GM23338 (cell line): ENCODE results near the gene MSH3. TPM values are rescaled to one million over a fixed set of nuclear protein-coding genes. Genes with fewer than 3 reads are reported as not detected.

Experiments used
- ATAC-seq: fragments of 200-7000 bp; cut with Tn5 transposase; 3 replicates; pipeline ENCODE4 v1.9.1; 2020
- DNase-seq: peaks from one replicate; pipeline ENCODE4 v3.0.0-alpha.2; 2015; ENCODE audit warnings: low spot score
- H2AFZ ChIP-seq: fragments of 200-600 bp; sonication (generic); 2 replicates; pipeline ENCODE4 v1.8.0; 2016; ENCODE audit warnings: antibody characterized with exemption, mild to moderate bottlenecking, moderate library complexity
- H3F3A ChIP-seq: fragments of 200-600 bp; sonication (generic); replicated peaks from 2 replicates; pipeline ENCODE4 v1.8.0; 2017; ENCODE audit warnings: antibody characterized with exemption, mixed run types, low read depth
- H3K27ac ChIP-seq: fragments of 200-600 bp; sonication (generic); 2 replicates; pipeline ENCODE4 v1.6.1; 2016; ENCODE audit warnings: low read depth
- H3K27me3 ChIP-seq: fragments of 200-600 bp; sonication (generic); 2 replicates; pipeline ENCODE4 v1.8.0; 2016; ENCODE audit warnings: mild to moderate bottlenecking, mixed run types, moderate library complexity; ENCODE audit not compliant: insufficient read depth
- H3K36me3 ChIP-seq: fragments of 200-600 bp; sonication (generic); 2 replicates; pipeline ENCODE4 v1.8.0; 2016; ENCODE audit warnings: mild to moderate bottlenecking; ENCODE audit not compliant: insufficient read depth
- H3K4me1 ChIP-seq: fragments of 200-600 bp; sonication (generic); 2 replicates; pipeline ENCODE4 v1.8.0; 2016; ENCODE audit warnings: mild to moderate bottlenecking, moderate library complexity; ENCODE audit not compliant: insufficient read depth
- H3K4me2 ChIP-seq: fragments of 200-600 bp; sonication (generic); 2 replicates; pipeline ENCODE4 v1.7.1; 2017; ENCODE audit warnings: mixed run types
- H3K4me3 ChIP-seq: fragments of 200-600 bp; sonication (generic); 2 replicates; pipeline ENCODE4 v1.6.1; 2016; ENCODE audit warnings: mixed run types
- H3K79me2 ChIP-seq: fragments of 200-600 bp; sonication (generic); replicated peaks from 2 replicates; pipeline ENCODE4 v1.8.0; 2017; ENCODE audit warnings: mild to moderate bottlenecking; ENCODE audit not compliant: insufficient read depth
- H3K9me2 ChIP-seq: fragments of 200-600 bp; sonication (generic); 2 replicates; pipeline ENCODE4 v1.8.0; 2017; ENCODE audit not compliant: insufficient read depth
- H4K20me1 ChIP-seq: fragments of 200-600 bp; sonication (generic); replicated peaks from 2 replicates; pipeline ENCODE4 v1.8.0; 2017; ENCODE audit warnings: mild to moderate bottlenecking; ENCODE audit not compliant: insufficient read depth
- H3K27ac Mint-ChIP-seq: 2 replicates; pipeline ENCODE4 v1.8.0; 2020; ENCODE audit warnings: inconsistent platforms, mild to moderate bottlenecking, moderate library complexity, mixed read lengths
- H3K27me3 Mint-ChIP-seq: 3 replicates; pipeline ENCODE4 v1.8.0; 2022; ENCODE audit warnings: low read depth, mild to moderate bottlenecking, moderate library complexity, mixed read lengths, inconsistent platforms; ENCODE audit not compliant: insufficient read depth, poor library complexity
- H3K36me3 Mint-ChIP-seq: 3 replicates; pipeline ENCODE4 v1.8.0; 2021; ENCODE audit warnings: low read depth, mild to moderate bottlenecking, inconsistent platforms, moderate library complexity, mixed read lengths
- H3K4me1 Mint-ChIP-seq: 3 replicates; pipeline ENCODE4 v1.8.0; 2020; ENCODE audit warnings: mild to moderate bottlenecking, inconsistent platforms, mixed read lengths
- H3K4me3 Mint-ChIP-seq: 3 replicates; pipeline ENCODE4 v1.8.0; 2021; ENCODE audit warnings: moderate library complexity, mild to moderate bottlenecking, inconsistent platforms, mixed read lengths
- H3K9me3 Mint-ChIP-seq: 3 replicates; pipeline ENCODE4 v1.8.0; 2020; ENCODE audit warnings: moderate library complexity, mild to moderate bottlenecking, inconsistent platforms, mixed read lengths
- CREB1 ChIP-seq: fragments of 250-450 bp; sonication (Bioruptor Pico); IDR thresholded peaks from 2 replicates; pipeline ENCODE4 v1.5.0; 2020; ENCODE audit warnings: low read depth, mild to moderate bottlenecking, moderate library complexity
- EZH2phosphoT487 ChIP-seq: fragments of 200-600 bp; sonication (generic); IDR thresholded peaks from one replicate; pipeline ENCODE4 v1.8.1; 2018; ENCODE audit warnings: antibody characterized with exemption; ENCODE audit not compliant: unreplicated experiment
- JUNB ChIP-seq: IDR thresholded peaks from one replicate; pipeline ENCODE4 v1.6.1; 2016; ENCODE audit warnings: antibody characterized with exemption; ENCODE audit not compliant: unreplicated experiment
- NANOG ChIP-seq: IDR thresholded peaks from 2 replicates; pipeline ENCODE4 v1.6.1; 2016; ENCODE audit warnings: antibody characterized with exemption, borderline replicate concordance
- POLR2AphosphoS5 ChIP-seq: IDR thresholded peaks from 2 replicates; pipeline ENCODE4 v1.6.1; 2016; ENCODE audit warnings: antibody characterized with exemption, low read depth
- STAT1 ChIP-seq: IDR thresholded peaks from one replicate; pipeline ENCODE4 v1.6.1; 2016; ENCODE audit warnings: antibody characterized with exemption; ENCODE audit not compliant: unreplicated experiment
- ZNF331 ChIP-seq: fragments of 250-450 bp; sonication (Bioruptor Pico); IDR thresholded peaks from 2 replicates; pipeline ENCODE4 v1.5.0; 2020; ENCODE audit warnings: low read depth, mild to moderate bottlenecking, moderate library complexity
- polyA plus RNA-seq: library from polyadenylated mRNA; unstranded; fragments of >200 nt; fragmentation: Nextera tagmentation; extraction: Ambion mirVana; gene quantifications from 2 replicates; pipeline ENCODE4 v1.2.1, GENCODE V29; 2016
- total RNA-seq: library from RNA; depleted of rRNA; stranded (reverse); fragments of >200 nt; shearing (Covaris generic); gene quantifications from 2 replicates; pipeline ENCODE4 v1.2.3, GENCODE V29; 2014
- TF ChIP-seq, protein P1 (sequence below): IDR thresholded peaks from one replicate; pipeline ENCODE4 v1.6.1; 2018; ENCODE audit warnings: antibody characterized with exemption; ENCODE audit not compliant: unreplicated experiment
- TF ChIP-seq, protein P2 (sequence below), 2 experiments: fragments of 200-600 bp in 1 of 2; sonication (generic) in 1 of 2; conservative IDR thresholded peaks; 2 replicates each; pipeline versions ENCODE4 v1.5.1 to v1.6.1; 2016 to 2017; ENCODE audit warnings: antibody characterized with exemption in 2 of 2, low read depth in 2 of 2, mild to moderate bottlenecking in 2 of 2, moderate library complexity in 1 of 2
- TF ChIP-seq, protein P3 (sequence below): IDR thresholded peaks from 2 replicates; pipeline ENCODE4 v1.6.1; 2016; ENCODE audit warnings: antibody characterized with exemption

The MSH3 gene
- total and polyA plus RNA-seq, 2 experiments from 2014 or later, result 13.3 to 16.6 TPM

DNA sequence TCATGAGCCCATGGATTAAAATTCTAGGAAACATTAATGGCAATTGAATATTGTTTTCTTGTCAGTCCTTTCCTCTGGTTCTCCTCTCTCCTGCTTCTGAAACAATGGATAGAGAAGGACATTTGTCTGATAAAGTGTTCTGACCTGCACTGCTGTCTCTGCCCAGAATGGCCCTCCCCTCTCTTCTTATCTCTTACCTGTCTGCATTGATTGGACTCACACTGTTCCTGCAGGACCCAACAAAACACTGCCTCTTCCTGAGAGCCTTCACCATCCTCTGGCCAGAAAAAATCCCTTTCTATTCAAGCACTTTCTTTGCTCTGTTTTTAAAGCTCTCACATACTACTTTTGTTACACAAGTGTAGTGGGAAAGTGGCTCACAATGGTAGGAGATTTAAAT lies 144.2 kb downstream of the MSH3 start (continued):
- TF ChIP-seq ZNF331 (CRISPR knock-in tag) (no peak), CREB1 (CRISPR knock-in tag) (no peak), STAT1 (no peak), NANOG (no peak), JUNB (no peak), POLR2AphosphoS5 (no peak), EZH2phosphoT487 (no peak)
- TF ChIP-seq, protein P1, sequence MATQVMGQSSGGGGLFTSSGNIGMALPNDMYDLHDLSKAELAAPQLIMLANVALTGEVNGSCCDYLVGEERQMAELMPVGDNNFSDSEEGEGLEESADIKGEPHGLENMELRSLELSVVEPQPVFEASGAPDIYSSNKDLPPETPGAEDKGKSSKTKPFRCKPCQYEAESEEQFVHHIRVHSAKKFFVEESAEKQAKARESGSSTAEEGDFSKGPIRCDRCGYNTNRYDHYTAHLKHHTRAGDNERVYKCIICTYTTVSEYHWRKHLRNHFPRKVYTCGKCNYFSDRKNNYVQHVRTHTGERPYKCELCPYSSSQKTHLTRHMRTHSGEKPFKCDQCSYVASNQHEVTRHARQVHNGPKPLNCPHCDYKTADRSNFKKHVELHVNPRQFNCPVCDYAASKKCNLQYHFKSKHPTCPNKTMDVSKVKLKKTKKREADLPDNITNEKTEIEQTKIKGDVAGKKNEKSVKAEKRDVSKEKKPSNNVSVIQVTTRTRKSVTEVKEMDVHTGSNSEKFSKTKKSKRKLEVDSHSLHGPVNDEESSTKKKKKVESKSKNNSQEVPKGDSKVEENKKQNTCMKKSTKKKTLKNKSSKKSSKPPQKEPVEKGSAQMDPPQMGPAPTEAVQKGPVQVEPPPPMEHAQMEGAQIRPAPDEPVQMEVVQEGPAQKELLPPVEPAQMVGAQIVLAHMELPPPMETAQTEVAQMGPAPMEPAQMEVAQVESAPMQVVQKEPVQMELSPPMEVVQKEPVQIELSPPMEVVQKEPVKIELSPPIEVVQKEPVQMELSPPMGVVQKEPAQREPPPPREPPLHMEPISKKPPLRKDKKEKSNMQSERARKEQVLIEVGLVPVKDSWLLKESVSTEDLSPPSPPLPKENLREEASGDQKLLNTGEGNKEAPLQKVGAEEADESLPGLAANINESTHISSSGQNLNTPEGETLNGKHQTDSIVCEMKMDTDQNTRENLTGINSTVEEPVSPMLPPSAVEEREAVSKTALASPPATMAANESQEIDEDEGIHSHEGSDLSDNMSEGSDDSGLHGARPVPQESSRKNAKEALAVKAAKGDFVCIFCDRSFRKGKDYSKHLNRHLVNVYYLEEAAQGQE, result no peak
- TF ChIP-seq, protein P2, sequence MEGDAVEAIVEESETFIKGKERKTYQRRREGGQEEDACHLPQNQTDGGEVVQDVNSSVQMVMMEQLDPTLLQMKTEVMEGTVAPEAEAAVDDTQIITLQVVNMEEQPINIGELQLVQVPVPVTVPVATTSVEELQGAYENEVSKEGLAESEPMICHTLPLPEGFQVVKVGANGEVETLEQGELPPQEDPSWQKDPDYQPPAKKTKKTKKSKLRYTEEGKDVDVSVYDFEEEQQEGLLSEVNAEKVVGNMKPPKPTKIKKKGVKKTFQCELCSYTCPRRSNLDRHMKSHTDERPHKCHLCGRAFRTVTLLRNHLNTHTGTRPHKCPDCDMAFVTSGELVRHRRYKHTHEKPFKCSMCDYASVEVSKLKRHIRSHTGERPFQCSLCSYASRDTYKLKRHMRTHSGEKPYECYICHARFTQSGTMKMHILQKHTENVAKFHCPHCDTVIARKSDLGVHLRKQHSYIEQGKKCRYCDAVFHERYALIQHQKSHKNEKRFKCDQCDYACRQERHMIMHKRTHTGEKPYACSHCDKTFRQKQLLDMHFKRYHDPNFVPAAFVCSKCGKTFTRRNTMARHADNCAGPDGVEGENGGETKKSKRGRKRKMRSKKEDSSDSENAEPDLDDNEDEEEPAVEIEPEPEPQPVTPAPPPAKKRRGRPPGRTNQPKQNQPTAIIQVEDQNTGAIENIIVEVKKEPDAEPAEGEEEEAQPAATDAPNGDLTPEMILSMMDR (conservative IDR thresholded peaks at IDR 0.05; ENCODE audit: low read depth in 2 of 2), result no peak

DNA sequence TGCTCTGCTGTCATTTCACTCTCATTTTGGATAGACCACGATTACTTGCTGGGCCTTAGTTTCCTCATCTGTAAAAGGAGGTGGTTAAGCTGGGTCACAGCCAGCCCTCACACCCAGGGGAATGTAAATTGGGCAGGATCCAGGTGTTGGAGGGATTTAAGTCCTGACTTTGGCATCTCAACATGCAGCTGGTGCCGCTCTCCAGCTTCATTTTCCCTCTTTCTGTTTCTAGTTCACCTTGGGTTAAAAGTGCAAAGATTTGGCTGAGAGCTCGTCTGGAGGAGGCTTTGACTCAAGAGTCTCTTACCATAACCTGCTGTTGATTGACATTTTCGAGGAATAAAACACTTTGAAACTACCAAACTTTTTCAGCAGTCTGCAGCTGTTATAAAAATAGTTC lies 144.6 kb downstream of the MSH3 start:
- Histone ChIP-seq H3K27ac (no peak overlapping the region; the same call in 1 of the 2 replicates), H3K27me3 (no peaks in the 10 kb centered on the region), H2AFZ (no peak overlapping the region), H3K79me2 (no peaks in the 10 kb centered on the region), H3K4me2 (no peak overlapping the region), H3K36me3 (no peaks in the 10 kb centered on the region), H3K9me2 (no peaks in the 10 kb centered on the region; the same call in 1 of the 2 replicates), H3K4me1 (peaks cover 3% of the 10 kb centered on the region; the same call in 1 of the 2 replicates), H3K4me3 (no peak overlapping the region), H3F3A (no peaks in the 10 kb centered on the region), H4K20me1 (no peaks in the 10 kb centered on the region; the same call in 1 of the 2 replicates)
- peak; percentile 40 for ATAC-seq
- peaks cover 2% of the 10 kb centered on the region for H3K27me3 Mint-ChIP-seq
- H3K4me3 Mint-ChIP-seq, result no peak overlapping the region
- no peak overlapping the region for H3K27ac Mint-ChIP-seq
- peaks cover 6% of the 10 kb centered on the region; the same call in 2 of the 3 replicates for H3K4me1 Mint-ChIP-seq
- TF ChIP-seq ZNF331 (CRISPR knock-in tag) (no peak), CREB1 (CRISPR knock-in tag) (no peak)
- TF ChIP-seq, protein P3, sequence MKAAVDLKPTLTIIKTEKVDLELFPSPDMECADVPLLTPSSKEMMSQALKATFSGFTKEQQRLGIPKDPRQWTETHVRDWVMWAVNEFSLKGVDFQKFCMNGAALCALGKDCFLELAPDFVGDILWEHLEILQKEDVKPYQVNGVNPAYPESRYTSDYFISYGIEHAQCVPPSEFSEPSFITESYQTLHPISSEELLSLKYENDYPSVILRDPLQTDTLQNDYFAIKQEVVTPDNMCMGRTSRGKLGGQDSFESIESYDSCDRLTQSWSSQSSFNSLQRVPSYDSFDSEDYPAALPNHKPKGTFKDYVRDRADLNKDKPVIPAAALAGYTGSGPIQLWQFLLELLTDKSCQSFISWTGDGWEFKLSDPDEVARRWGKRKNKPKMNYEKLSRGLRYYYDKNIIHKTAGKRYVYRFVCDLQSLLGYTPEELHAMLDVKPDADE, result no peak
- DNase-seq, result no peak
- peaks cover 12% of the 10 kb centered on the region for H3K9me3 Mint-ChIP-seq
- H3K36me3 Mint-ChIP-seq, result peaks cover 25% of the 10 kb centered on the region
